ENCODE results near the gene STPG3.

STPG3 gene

DNA sequence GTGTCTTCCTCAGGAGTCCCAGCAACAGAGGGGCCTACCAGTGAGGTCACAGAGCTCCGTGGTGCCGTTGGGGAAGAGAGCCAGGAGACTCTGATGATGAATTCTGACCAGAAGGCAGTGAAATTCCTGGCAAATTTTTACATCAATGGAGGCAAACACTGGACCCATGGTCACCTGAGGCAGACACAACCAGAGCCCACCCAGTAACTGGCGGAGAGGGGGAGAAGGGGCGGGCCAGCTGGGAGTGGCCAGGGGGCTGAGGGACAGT is at the start of gene STPG3:
Gene STPG3 (plus strand): TSS at position 93 of the 268 bp plus-strand sequence. CDS start 1 bp downstream, at position 94.
- no peaks in the 10 kb centered on the region for H3K27me3 Mint-ChIP-seq
- H3K4me1 Mint-ChIP-seq = peaks cover 10 to 24% of the 10 kb centered on the region in 2 donors
- H3K27ac Mint-ChIP-seq = no peak within 1 kb of the TSS
- H3K36me3 Mint-ChIP-seq = no peaks in the 10 kb centered on the region
- H3K9me3 Mint-ChIP-seq = no peaks in the 10 kb centered on the region
- DNase-seq (no peak), ATAC-seq (replicated peaks) (no peak)
- no peak within 1 kb of the TSS for H3K4me3 Mint-ChIP-seq

GRCh38 chr9:137202966-137203365 is 48.1 kb upstream of the STPG3 start:
- Mint-ChIP-seq H3K27me3 (no peaks in the 10 kb centered on the region), H3K4me1 (peaks cover 40 to 76% of the 10 kb centered on the region in 2 donors), H3K9me3 (no peaks in the 10 kb centered on the region), H3K4me3 (peak overlapping the region in 1 of 2 donors; percentile 4), H3K36me3 (peaks cover 15 to 27% of the 10 kb centered on the region in 2 donors), H3K27ac (peak overlapping the region; percentile 20)
- ATAC-seq (replicated peaks) (no peak), DNase-seq (no peak)

GRCh38 chr9:137204731-137205125 is 46.4 kb upstream of the STPG3 start:
- no peaks in the 10 kb centered on the region for H3K9me3 Mint-ChIP-seq
- peaks cover 34 to 64% of the 10 kb centered on the region in 2 donors for H3K4me1 Mint-ChIP-seq
- peak overlapping the region; percentile 95 for H3K27ac Mint-ChIP-seq
- H3K27me3 Mint-ChIP-seq = no peaks in the 10 kb centered on the region
- H3K4me3 Mint-ChIP-seq = peak overlapping the region; percentile 93 to 95
- ATAC-seq (replicated peaks) (no peak), DNase-seq (no peak)
- H3K36me3 Mint-ChIP-seq = peaks cover 18 to 34% of the 10 kb centered on the region in 2 donors

- peak within 1 kb of the TSS; percentile 97 for H3K27ac Mint-ChIP-seq
- H3K36me3 Mint-ChIP-seq = peaks cover 20 to 34% of the 10 kb centered on the region in 2 donors
- ATAC-seq (replicated peaks) (peak; percentile 70 to 71), DNase-seq (peak; percentile 89)
- no peaks in the 10 kb centered on the region for H3K9me3 Mint-ChIP-seq
- H3K4me1 Mint-ChIP-seq = peaks cover 34 to 63% of the 10 kb centered on the region in 2 donors
- peak within 1 kb of the TSS; percentile 93 to 95 for H3K4me3 Mint-ChIP-seq
- no peaks in the 10 kb centered on the region for H3K27me3 Mint-ChIP-seq
Measured at GRCh38 chr9:137205126-137206069, 45.7 kb upstream of the STPG3 start, which contains the start of the genes NDOR1 and TMEM203. Gene NDOR1, plus strand, starts transcription at chr9:137205700. Its CDS starts 78 bp downstream, at chr9:137205778. Gene TMEM203, minus strand, starts transcription at chr9:137205648. Its CDS starts 234 bp downstream, at chr9:137205414.

GRCh38 chr9:137206602-137207001 is 44.5 kb upstream of the STPG3 start:
- ATAC-seq (replicated peaks) (no peak), DNase-seq (no peak)
- Mint-ChIP-seq H3K4me1 (peaks cover 33 to 54% of the 10 kb centered on the region in 2 donors), H3K27ac (peak overlapping the region; percentile 97), H3K36me3 (peaks cover 25 to 42% of the 10 kb centered on the region in 2 donors), H3K27me3 (no peaks in the 10 kb centered on the region), H3K9me3 (no peaks in the 10 kb centered on the region), H3K4me3 (peak overlapping the region; percentile 93 to 95)

- Mint-ChIP-seq H3K27ac (peak overlapping the region; percentile 85), H3K36me3 (peaks cover 30 to 44% of the 10 kb centered on the region in 2 donors), H3K27me3 (no peaks in the 10 kb centered on the region), H3K4me1 (peaks cover 17 to 18% of the 10 kb centered on the region in 2 donors), H3K4me3 (no peak overlapping the region), H3K9me3 (no peaks in the 10 kb centered on the region)
- ATAC-seq (replicated peaks) (no peak), DNase-seq (no peak)
Measured at GRCh38 chr9:137211532-137211931, 39.6 kb upstream of the STPG3 start.

DNA sequence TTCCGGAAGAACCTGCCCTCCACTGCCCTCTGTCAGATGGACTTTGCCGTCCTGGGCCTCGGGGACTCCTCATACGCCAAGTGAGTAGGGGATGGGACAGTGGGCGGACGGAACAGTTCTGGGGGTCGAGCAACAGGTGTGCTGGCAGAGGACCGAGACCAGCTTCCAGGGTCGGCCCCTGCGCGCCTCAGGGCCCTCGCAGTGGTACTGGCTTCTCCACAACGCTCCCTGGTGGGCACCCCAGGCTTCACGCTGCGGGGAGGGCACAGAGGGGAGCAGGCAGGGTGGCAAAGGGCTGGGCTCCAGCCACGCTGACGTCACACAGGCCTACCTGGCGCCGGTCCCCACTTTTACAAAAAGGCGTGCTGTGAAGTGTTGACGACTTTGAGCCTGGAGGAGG is 38.6 kb upstream of the STPG3 start:
- ATAC-seq (replicated peaks) (no peak), DNase-seq (no peak)
- H3K27me3 Mint-ChIP-seq = no peaks in the 10 kb centered on the region
- peaks cover 23 to 34% of the 10 kb centered on the region in 2 donors for H3K36me3 Mint-ChIP-seq
- no peak overlapping the region for H3K27ac Mint-ChIP-seq
- H3K4me3 Mint-ChIP-seq = no peak overlapping the region
- H3K9me3 Mint-ChIP-seq = no peaks in the 10 kb centered on the region
- peaks cover 8 to 14% of the 10 kb centered on the region in 2 donors for H3K4me1 Mint-ChIP-seq

DNA sequence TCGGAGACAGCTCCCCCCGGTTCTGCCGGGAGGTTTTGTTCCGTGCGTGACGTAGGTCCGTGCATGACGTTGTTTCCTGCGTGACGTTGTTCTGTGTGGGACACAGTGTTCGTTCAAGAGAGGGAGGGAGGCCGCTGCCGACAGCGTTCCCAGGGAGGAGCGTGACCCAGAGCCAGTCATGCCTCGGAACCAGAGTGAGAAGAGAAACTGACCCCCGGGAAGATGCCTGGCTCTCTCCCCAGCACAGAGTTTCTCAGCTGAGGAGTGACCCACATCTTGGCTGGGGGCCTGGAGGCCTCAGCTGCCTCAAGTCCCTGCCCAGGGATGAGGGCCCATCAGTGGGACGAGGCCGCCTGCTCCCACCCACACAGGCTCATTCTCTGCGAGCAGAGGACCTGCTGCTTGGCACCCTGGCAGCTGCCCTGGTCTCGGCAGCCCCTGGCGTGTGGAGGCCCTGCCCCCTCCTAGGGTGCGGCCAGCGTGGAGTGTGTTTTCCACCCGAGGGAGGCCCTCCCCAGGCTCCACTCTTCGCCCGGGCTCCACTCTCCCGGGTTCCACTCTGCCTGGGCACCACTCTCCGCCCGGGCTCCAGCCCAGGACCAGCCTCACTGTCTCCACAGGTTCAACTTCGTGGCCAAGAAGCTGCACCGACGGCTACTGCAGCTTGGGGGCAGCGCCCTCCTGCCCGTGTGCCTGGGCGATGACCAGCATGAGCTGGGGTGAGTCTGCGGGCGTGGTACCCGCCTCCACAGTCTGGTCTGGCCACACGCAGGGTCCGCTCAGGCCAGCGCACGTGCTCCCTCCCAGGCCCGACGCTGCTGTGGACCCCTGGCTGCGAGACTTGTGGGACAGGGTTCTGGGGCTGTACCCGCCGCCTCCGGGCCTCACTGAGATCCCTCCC is 37.7 kb upstream of the STPG3 start:
- Mint-ChIP-seq H3K27me3 (no peaks in the 10 kb centered on the region), H3K36me3 (peaks cover 22 to 31% of the 10 kb centered on the region in 2 donors), H3K4me1 (peaks cover 7 to 11% of the 10 kb centered on the region in 2 donors), H3K4me3 (no peak overlapping the region), H3K9me3 (no peaks in the 10 kb centered on the region), H3K27ac (no peak overlapping the region)
- DNase-seq (no peak), ATAC-seq (replicated peaks) (no peak)

DNA sequence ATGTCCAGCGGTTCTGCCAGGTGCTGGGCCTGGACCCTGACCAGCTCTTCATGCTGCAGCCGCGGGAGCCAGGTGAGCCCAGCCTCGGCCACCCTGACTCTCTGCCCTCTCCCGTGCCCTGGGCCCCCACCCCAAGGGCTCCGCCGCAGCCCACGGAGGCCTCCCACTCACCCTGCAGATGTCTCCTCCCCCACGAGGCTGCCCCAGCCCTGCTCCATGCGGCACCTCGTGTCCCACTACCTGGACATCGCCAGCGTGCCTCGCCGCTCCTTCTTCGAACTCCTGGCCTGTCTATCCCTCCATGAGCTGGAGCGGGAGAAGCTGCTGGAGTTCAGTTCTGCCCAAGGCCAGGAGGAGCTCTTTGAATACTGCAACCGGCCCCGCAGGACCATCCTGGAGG is 36.5 kb upstream of the STPG3 start:
- H3K27me3 Mint-ChIP-seq = no peaks in the 10 kb centered on the region
- H3K27ac Mint-ChIP-seq = no peak overlapping the region
- no peak for DNase-seq
- H3K4me3 Mint-ChIP-seq = no peak overlapping the region
- ATAC-seq (replicated peaks) = no peak
- H3K36me3 Mint-ChIP-seq = peaks cover 17 to 28% of the 10 kb centered on the region in 2 donors
- no peaks in the 10 kb centered on the region for H3K9me3 Mint-ChIP-seq
- peaks cover 5 to 6% of the 10 kb centered on the region in 2 donors for H3K4me1 Mint-ChIP-seq

DNA sequence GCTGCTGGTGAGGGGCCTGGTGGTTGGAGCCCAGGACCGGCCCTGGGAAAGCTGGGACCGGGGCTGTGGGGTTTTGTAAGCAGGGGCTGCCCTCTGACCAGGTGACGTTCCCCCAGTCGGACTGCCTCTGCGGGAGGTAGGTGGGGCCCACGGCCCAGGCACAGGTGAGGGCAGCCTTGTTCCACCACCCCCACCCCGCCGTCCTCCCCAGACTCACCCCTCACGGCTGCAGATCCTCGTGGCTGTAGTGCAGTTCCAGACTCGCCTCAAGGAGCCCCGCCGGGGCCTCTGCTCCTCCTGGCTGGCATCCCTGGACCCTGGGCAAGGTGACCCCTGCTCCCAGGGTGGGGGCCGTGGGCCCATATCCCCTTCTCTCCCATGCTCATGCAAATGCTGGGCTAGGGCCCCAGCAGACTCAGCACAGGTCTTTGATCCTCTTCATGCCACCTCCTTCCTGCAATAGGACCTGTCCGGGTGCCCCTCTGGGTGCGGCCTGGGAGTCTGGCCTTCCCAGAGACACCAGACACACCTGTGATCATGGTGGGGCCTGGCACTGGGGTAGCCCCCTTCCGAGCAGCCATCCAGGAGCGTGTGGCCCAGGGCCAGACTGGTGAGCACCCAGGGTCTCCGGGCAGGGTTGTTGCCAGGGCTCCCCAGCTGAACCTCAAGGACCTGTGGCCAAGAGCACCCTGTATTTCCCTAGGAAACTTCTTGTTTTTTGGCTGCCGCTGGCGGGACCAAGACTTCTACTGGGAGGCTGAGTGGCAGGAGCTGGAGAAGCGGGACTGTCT is 35.7 kb upstream of the STPG3 start:
- Mint-ChIP-seq H3K27me3 (no peaks in the 10 kb centered on the region), H3K9me3 (no peaks in the 10 kb centered on the region), H3K4me1 (peaks cover 5 to 6% of the 10 kb centered on the region in 2 donors), H3K27ac (no peak overlapping the region), H3K4me3 (no peak overlapping the region), H3K36me3 (peaks cover 15 to 28% of the 10 kb centered on the region in 2 donors)
- DNase-seq = no peak
- no peak for ATAC-seq (replicated peaks)

DNA sequence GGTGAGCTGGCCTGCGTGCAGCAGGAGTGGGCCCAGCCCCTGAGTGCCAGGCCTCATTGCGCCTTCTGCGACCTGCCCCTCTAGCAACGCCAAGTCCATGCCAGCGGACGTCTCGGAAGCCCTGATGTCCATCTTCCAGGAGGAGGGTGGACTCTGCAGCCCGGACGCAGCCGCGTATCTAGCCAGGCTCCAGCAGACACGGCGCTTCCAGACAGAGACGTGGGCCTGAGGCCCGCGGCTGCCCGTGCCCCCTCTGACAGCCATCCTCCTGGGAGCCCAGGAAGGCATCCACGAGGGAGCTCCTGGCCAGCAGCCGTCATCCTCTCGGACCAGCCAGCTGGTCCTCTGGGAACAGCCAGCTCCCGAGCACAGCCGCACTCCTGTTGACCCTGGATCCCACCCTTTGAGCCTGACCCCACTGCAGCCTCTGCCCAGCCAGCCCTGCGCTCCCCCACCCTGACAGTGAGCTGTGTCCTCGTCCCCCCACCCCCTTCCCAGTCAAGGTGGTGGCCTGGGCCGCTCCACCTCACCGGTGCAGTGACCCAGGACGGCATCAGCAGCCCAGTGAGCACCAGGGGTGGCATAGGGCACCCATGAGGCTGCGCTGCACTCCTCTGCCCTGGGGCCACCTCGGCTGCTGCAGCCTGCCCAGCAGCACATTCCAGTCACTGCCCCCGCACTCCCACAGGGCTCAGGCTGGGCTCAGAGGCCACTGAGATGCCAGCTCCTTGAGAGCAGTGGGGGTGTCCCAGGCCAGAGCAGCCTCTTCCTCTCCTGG is 34.7 kb upstream of the STPG3 start:
- Mint-ChIP-seq H3K36me3 (peaks cover 10 to 19% of the 10 kb centered on the region in 2 donors), H3K27me3 (no peaks in the 10 kb centered on the region), H3K9me3 (no peaks in the 10 kb centered on the region), H3K27ac (no peak overlapping the region), H3K4me1 (peaks cover 5% of the 10 kb centered on the region in 2 donors), H3K4me3 (no peak overlapping the region)
- DNase-seq (no peak), ATAC-seq (replicated peaks) (no peak)

DNA sequence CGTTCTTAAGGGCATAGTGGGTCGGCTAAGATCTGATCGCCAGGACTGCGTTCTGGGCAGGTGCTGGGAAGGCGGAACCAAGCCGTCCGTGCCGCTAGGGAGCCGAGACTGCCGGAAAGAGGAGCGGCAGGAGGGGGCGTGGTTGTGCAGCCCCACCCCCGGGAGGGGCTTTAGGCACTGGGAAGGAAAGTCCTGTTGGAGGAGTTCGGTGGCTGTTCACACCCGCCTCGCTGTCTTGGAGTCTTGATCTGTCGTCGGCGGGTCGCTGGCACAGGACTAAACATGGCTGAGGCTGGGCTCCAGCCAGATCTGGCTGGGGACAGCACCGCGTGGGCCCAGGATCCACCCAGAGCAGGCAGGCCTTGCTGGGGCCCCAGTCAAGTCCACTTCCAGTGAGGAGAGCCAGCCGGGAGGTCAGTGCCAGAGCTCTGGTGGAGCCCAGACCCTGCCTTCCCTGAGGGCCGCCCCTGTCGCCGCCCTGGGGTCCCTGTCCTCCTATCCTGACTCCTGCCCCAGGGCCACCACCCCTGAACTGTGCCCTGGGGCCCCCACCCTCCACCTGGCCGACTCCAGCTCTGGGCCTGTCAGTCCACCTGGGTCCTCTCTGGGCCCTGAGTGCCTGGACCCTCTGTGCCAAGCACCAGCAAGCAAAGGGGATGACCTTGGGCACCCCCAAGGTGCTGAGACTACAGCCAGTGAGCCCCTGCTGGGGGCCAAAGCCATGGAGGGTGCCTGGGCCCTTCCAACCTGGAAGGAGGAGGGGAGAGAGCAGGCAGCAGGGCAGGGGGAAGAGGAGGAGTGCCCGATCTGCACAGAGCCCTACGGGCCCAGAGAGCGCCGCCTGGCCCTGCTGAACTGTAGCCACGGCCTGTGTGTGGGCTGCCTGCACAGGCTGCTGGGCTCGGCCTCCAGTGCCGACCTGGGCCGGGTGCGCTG is 33.5 kb upstream of the STPG3 start:
- ATAC-seq (replicated peaks) = no peak
- no peaks in the 10 kb centered on the region for H3K27me3 Mint-ChIP-seq
- peaks cover 10 to 19% of the 10 kb centered on the region in 2 donors for H3K36me3 Mint-ChIP-seq
- peaks cover 5% of the 10 kb centered on the region in 2 donors for H3K4me1 Mint-ChIP-seq
- peak overlapping the region; percentile 34 for H3K27ac Mint-ChIP-seq
- no peak for DNase-seq
- H3K9me3 Mint-ChIP-seq = no peaks in the 10 kb centered on the region
- H3K4me3 Mint-ChIP-seq = no peak overlapping the region
